PC-9 (cell line): ENCODE measurements around the gene BET1.

ENCODE experiments used
- CTCF ChIP-seq: fragments of 200-600 bp; sonication (generic); conservative IDR thresholded peaks from 2 replicates; pipeline ENCODE4 v1.6.1; 2017; ENCODE audit warnings: mixed run types, antibody characterized with exemption, mild to moderate bottlenecking, moderate library complexity
- EZH2 ChIP-seq: fragments of 200-600 bp; sonication (generic); IDR thresholded peaks from 2 replicates; pipeline ENCODE4 v1.8.0; 2017; ENCODE audit warnings: antibody characterized with exemption, low read depth

- TF ChIP-seq CTCF (no peak), EZH2 (no peak)
Measured at GRCh38 chr7:94015538-94015937, 11.4 kb upstream of the BET1 start.
